Skeletal muscle tissue (tissue), 4 donors: Measurements from ENCODE around the gene GPC6. TPM values are rescaled to one million over a fixed set of nuclear protein-coding genes. Genes with fewer than 3 reads are reported as not detected.

ENCODE experiments used
- H3K27ac ChIP-seq: one replicate; pipeline ENCODE4 v1.7.0; 2013; ENCODE audit warnings: mild to moderate bottlenecking, low read depth, low read length, inconsistent platforms
- H3K27me3 ChIP-seq, 3 donors: one replicate each; pipeline ENCODE4 v1.7.0; 2013; ENCODE audit warnings: low read length in 3 of 3; ENCODE audit not compliant: control insufficient read depth in 3 of 3, insufficient read depth in 3 of 3
- H3K36me3 ChIP-seq, 3 donors: one replicate each; pipeline ENCODE4 v1.7.0; 2013; ENCODE audit warnings: low read length in 3 of 3; ENCODE audit not compliant: control insufficient read depth in 3 of 3, insufficient read depth in 3 of 3
- H3K4me1 ChIP-seq, 3 donors: one replicate each; pipeline ENCODE4 v1.7.0; 2013; ENCODE audit warnings: low read length in 3 of 3, mild to moderate bottlenecking in 3 of 3; ENCODE audit not compliant: control insufficient read depth in 3 of 3, insufficient read depth in 3 of 3
- H3K4me3 ChIP-seq, 3 donors: one replicate each; pipeline ENCODE4 v1.7.0; 2013; ENCODE audit warnings: low read length in 3 of 3
- H3K9ac ChIP-seq, 3 donors: one replicate each; pipeline ENCODE4 v1.7.0; 2013; ENCODE audit warnings: low read length in 3 of 3, mild to moderate bottlenecking in 3 of 3, moderate library complexity in 2 of 3, low read depth in 1 of 3
- H3K9me3 ChIP-seq, 3 donors: one replicate each; pipeline ENCODE4 v1.7.0; 2013; ENCODE audit warnings: low read length in 3 of 3; ENCODE audit not compliant: control insufficient read depth in 3 of 3
- total RNA-seq: library from RNA; depleted of rRNA; stranded (reverse); fragments of >200 nt; gene quantifications from one replicate; pipeline ENCODE4 v1.2.3, GENCODE V29; 2014
- donor health status: Osteomylitis.

GPC6 gene
- total RNA-seq, 1 donor from 2014 or later = 7.8 TPM

- H3K9ac ChIP-seq = no peak overlapping the region
- no peak overlapping the region for H3K27ac ChIP-seq
- no peaks in the 10 kb centered on the region for H3K27me3 ChIP-seq
- H3K4me1 ChIP-seq = no peaks in the 10 kb centered on the region
- no peaks in the 10 kb centered on the region for H3K36me3 ChIP-seq
- no peaks in the 10 kb centered on the region for H3K9me3 ChIP-seq
- no peak overlapping the region for H3K4me3 ChIP-seq
Observed at GRCh38 chr13:93765811-93766210, 539.2 kb downstream of the GPC6 start.

GRCh38 chr13:93766719-93767118 is 540.1 kb downstream of the GPC6 start:
- H3K9me3 ChIP-seq = no peaks in the 10 kb centered on the region
- H3K36me3 ChIP-seq = no peaks in the 10 kb centered on the region
- H3K27ac ChIP-seq = no peak overlapping the region
- H3K27me3 ChIP-seq = no peaks in the 10 kb centered on the region
- no peak overlapping the region for H3K4me3 ChIP-seq
- no peak overlapping the region for H3K9ac ChIP-seq
- no peaks in the 10 kb centered on the region for H3K4me1 ChIP-seq

GRCh38 chr13:93767180-93767916 is 540.7 kb downstream of the GPC6 start:
- no peaks in the 10 kb centered on the region for H3K27me3 ChIP-seq
- H3K4me3 ChIP-seq = no peak overlapping the region
- H3K36me3 ChIP-seq = no peaks in the 10 kb centered on the region
- H3K4me1 ChIP-seq = no peaks in the 10 kb centered on the region
- no peak overlapping the region for H3K27ac ChIP-seq
- no peak overlapping the region for H3K9ac ChIP-seq
- no peaks in the 10 kb centered on the region for H3K9me3 ChIP-seq

- no peak overlapping the region for H3K4me3 ChIP-seq
- H3K4me1 ChIP-seq = no peaks in the 10 kb centered on the region
- no peaks in the 10 kb centered on the region for H3K36me3 ChIP-seq
- H3K9me3 ChIP-seq = no peaks in the 10 kb centered on the region
- no peak overlapping the region for H3K27ac ChIP-seq
- H3K27me3 ChIP-seq = no peaks in the 10 kb centered on the region
- no peak overlapping the region for H3K9ac ChIP-seq
Observed at GRCh38 chr13:93767917-93768409, 541.4 kb downstream of the GPC6 start.

GRCh38 chr13:93769101-93769500 is 542.5 kb downstream of the GPC6 start:
- no peaks in the 10 kb centered on the region for H3K27me3 ChIP-seq
- H3K4me3 ChIP-seq = no peak overlapping the region
- H3K4me1 ChIP-seq = no peaks in the 10 kb centered on the region
- H3K27ac ChIP-seq = no peak overlapping the region
- no peak overlapping the region for H3K9ac ChIP-seq
- no peaks in the 10 kb centered on the region for H3K9me3 ChIP-seq
- H3K36me3 ChIP-seq = no peaks in the 10 kb centered on the region

- no peak overlapping the region for H3K27ac ChIP-seq
- no peaks in the 10 kb centered on the region for H3K36me3 ChIP-seq
- H3K9ac ChIP-seq = no peak overlapping the region
- H3K4me1 ChIP-seq = no peaks in the 10 kb centered on the region
- no peak overlapping the region for H3K4me3 ChIP-seq
- H3K9me3 ChIP-seq = no peaks in the 10 kb centered on the region
- no peaks in the 10 kb centered on the region for H3K27me3 ChIP-seq
Observed at GRCh38 chr13:93769607-93770006, 543.0 kb downstream of the GPC6 start.

- Histone ChIP-seq H3K4me3 (no peak overlapping the region), H3K9ac (no peak overlapping the region), H3K4me1 (no peaks in the 10 kb centered on the region), H3K27me3 (no peaks in the 10 kb centered on the region), H3K27ac (no peak overlapping the region), H3K36me3 (no peaks in the 10 kb centered on the region), H3K9me3 (no peaks in the 10 kb centered on the region)
Observed at GRCh38 chr13:93771227-93771626, 544.6 kb downstream of the GPC6 start.

- no peaks in the 10 kb centered on the region for H3K36me3 ChIP-seq
Observed at GRCh38 chr13:93771782-93772181, 545.2 kb downstream of the GPC6 start.

GRCh38 chr13:93774506-93774905 is 547.9 kb downstream of the GPC6 start:
- Histone ChIP-seq H3K9ac (no peak overlapping the region), H3K36me3 (no peaks in the 10 kb centered on the region), H3K9me3 (no peaks in the 10 kb centered on the region), H3K27me3 (no peaks in the 10 kb centered on the region), H3K4me1 (no peaks in the 10 kb centered on the region), H3K4me3 (no peak overlapping the region), H3K27ac (no peak overlapping the region)

More at GRCh38 chr13:93771782-93772181, 545.2 kb downstream of the GPC6 start:
- Histone ChIP-seq H3K9ac (no peak overlapping the region), H3K4me1 (no peaks in the 10 kb centered on the region), H3K9me3 (no peaks in the 10 kb centered on the region), H3K4me3 (no peak overlapping the region), H3K27ac (no peak overlapping the region), H3K27me3 (no peaks in the 10 kb centered on the region)

GRCh38 chr13:93775027-93775426 is 548.4 kb downstream of the GPC6 start:
- H3K27me3 ChIP-seq = no peaks in the 10 kb centered on the region
- H3K4me1 ChIP-seq = no peaks in the 10 kb centered on the region
- H3K36me3 ChIP-seq = no peaks in the 10 kb centered on the region
- H3K9me3 ChIP-seq = no peaks in the 10 kb centered on the region
- H3K4me3 ChIP-seq = no peak overlapping the region
- no peak overlapping the region for H3K27ac ChIP-seq
- no peak overlapping the region for H3K9ac ChIP-seq
